ENCODE data around the gene AGPS.
"Not testable (repeated sequence)": the region's sequence is repeated elsewhere in the genome, so short reads cannot be mapped to it uniquely, and the experiment has no call there.

Gene AGPS

GRCh38 chr2:177391822-177392372 lies 676 bp upstream of the AGPS start:
- DNase-seq (ENCODE audit: low read depth): no peak

- DNase-seq (ENCODE audit: low read depth): no peak
Measured at GRCh38 chr2:177393203-177393755, 706 bp downstream of the AGPS start.

GRCh38 chr2:177393824-177394593 lies 1.4 kb downstream of the AGPS start:
- DNase-seq (ENCODE audit: low read depth): no peak

GRCh38 chr2:177394594-177394973 lies 2.0 kb downstream of the AGPS start:
- no peak for DNase-seq (ENCODE audit: low read depth)

GRCh38 chr2:177395351-177396065 lies 2.9 kb downstream of the AGPS start:
- DNase-seq (ENCODE audit: low read depth): no peak

GRCh38 chr2:177396703-177397460 lies 4.3 kb downstream of the AGPS start:
- DNase-seq (ENCODE audit: low read depth): no peak

GRCh38 chr2:177397481-177398289 lies 5.1 kb downstream of the AGPS start:
- no peak for DNase-seq (ENCODE audit: low read depth)

- DNase-seq (ENCODE audit: low read depth): no peak
Measured at GRCh38 chr2:177398290-177398683, 5.7 kb downstream of the AGPS start.

GRCh38 chr2:177398791-177399190 lies 6.2 kb downstream of the AGPS start:
- no peak for DNase-seq (ENCODE audit: low read depth)

- no peak for DNase-seq (ENCODE audit: low read depth)
Measured at GRCh38 chr2:177399376-177399775, 6.8 kb downstream of the AGPS start.

GRCh38 chr2:177400337-177400923 lies 7.9 kb downstream of the AGPS start:
- no peak for DNase-seq (ENCODE audit: low read depth)

GRCh38 chr2:177402096-177402495 lies 9.5 kb downstream of the AGPS start:
- DNase-seq (ENCODE audit: low read depth): no peak

- DNase-seq (ENCODE audit: low read depth): no peak
Measured at GRCh38 chr2:177403838-177404237, 11.3 kb downstream of the AGPS start.

- no peak for DNase-seq (ENCODE audit: low read depth)
Measured at GRCh38 chr2:177404243-177404642, 11.7 kb downstream of the AGPS start.

- DNase-seq (ENCODE audit: low read depth): no peak
Measured at GRCh38 chr2:177405029-177405692, 12.6 kb downstream of the AGPS start.

- no peak for DNase-seq (ENCODE audit: low read depth)
Measured at GRCh38 chr2:177406182-177406581, 13.6 kb downstream of the AGPS start.

- DNase-seq (ENCODE audit: low read depth): no peak
Measured at GRCh38 chr2:177407031-177407430, 14.5 kb downstream of the AGPS start.

GRCh38 chr2:177410629-177411028 lies 18.1 kb downstream of the AGPS start:
- DNase-seq (ENCODE audit: low read depth): not testable (repeated sequence)

GRCh38 chr2:177413703-177414102 lies 21.1 kb downstream of the AGPS start:
- DNase-seq (ENCODE audit: low read depth): no peak

- DNase-seq (ENCODE audit: low read depth): no peak
Measured at GRCh38 chr2:177419274-177419673, 26.7 kb downstream of the AGPS start.
